ENCODE results near the gene EBNA1BP2.
A peak's percentile ranks its signal among the peaks of the same experiment; 100 is the strongest.

EBNA1BP2 gene

GRCh38 chr1:43119928-43120586 lies 52.0 kb downstream of the EBNA1BP2 start:
- peak; percentile 32 for DNase-seq (ENCODE audit: low spot score)
